ENCODE data around the gene ST3GAL4. TPM values are rescaled to one million over a fixed set of nuclear protein-coding genes. Genes with fewer than 3 reads are reported as not detected.

ST3GAL4 gene
- total RNA-seq, 6 experiments from 2014 or later: 25.9 to 34.6 (median 30.0) TPM

DNA sequence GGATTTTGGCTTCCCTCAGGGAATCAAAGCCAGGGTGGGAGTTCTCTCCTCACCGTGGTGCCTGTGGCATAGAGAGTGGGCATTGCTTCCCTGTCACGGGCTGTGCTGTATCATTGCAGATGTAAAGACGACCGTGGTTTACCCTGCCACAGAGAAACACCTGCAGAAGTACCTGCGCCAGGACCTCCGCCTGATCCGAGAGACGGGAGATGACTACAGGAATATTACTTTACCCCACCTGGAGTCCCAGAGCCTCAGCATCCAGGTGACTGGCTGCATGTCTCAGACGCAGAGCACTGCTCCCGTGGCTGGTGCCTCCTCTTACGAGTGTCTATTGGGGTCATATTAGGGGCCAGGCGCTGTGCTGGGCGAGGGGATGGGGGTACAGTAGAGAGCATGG lies 24.2 kb upstream of the ST3GAL4 start:
- Mint-ChIP-seq H3K27me3 (ENCODE audit: insufficient read depth) (peaks cover 4% of the 10 kb centered on the region; the same call in 1 of the 2 replicates), H3K4me1 (ENCODE audit: low read depth) (peaks cover 47% of the 10 kb centered on the region), H3K27ac (no peak overlapping the region), H3K36me3 (ENCODE audit: low read depth) (peaks cover 3% of the 10 kb centered on the region; the same call in 1 of the 2 replicates), H3K9me3 (no peaks in the 10 kb centered on the region), H3K4me3 (no peak overlapping the region)
- no peak for DNase-seq
- TF ChIP-seq, protein P1, sequence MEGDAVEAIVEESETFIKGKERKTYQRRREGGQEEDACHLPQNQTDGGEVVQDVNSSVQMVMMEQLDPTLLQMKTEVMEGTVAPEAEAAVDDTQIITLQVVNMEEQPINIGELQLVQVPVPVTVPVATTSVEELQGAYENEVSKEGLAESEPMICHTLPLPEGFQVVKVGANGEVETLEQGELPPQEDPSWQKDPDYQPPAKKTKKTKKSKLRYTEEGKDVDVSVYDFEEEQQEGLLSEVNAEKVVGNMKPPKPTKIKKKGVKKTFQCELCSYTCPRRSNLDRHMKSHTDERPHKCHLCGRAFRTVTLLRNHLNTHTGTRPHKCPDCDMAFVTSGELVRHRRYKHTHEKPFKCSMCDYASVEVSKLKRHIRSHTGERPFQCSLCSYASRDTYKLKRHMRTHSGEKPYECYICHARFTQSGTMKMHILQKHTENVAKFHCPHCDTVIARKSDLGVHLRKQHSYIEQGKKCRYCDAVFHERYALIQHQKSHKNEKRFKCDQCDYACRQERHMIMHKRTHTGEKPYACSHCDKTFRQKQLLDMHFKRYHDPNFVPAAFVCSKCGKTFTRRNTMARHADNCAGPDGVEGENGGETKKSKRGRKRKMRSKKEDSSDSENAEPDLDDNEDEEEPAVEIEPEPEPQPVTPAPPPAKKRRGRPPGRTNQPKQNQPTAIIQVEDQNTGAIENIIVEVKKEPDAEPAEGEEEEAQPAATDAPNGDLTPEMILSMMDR (IDR thresholded peaks at IDR 0.05): no peak

DNA sequence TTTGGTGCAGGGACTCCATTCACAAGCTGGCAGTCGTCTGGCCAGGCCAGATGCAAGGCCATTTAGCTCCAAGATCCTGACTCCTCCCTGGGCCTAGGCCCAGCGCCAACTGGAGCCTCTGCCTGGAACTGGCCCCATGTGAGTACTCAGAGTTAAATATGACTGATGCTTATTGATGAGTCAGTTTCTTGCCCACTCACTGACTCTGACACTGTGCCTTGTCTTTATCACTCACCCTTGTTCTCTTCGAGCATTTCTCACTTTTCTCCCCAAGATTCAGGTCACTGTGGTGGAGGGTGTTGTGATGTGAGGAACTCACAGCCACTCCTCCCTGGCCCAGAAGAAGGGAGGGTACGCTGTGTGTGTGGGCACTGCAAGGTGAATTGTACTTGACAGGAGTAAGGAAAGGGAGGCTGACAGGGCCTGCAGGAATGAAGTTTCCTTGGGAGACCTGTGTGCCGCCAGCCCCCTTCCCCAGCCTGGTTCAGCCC lies 23.2 kb upstream of the ST3GAL4 start:
- peak overlapping the region; percentile 67 for H3K27ac Mint-ChIP-seq
- no peaks in the 10 kb centered on the region for H3K9me3 Mint-ChIP-seq
- peaks cover 4% of the 10 kb centered on the region; the same call in 1 of the 2 replicates for H3K36me3 Mint-ChIP-seq (ENCODE audit: low read depth)
- peaks cover 50% of the 10 kb centered on the region for H3K4me1 Mint-ChIP-seq (ENCODE audit: low read depth)
- no peak overlapping the region for H3K4me3 Mint-ChIP-seq
- DNase-seq: peak; percentile 89
- peaks cover 4% of the 10 kb centered on the region; the same call in 1 of the 2 replicates for H3K27me3 Mint-ChIP-seq (ENCODE audit: insufficient read depth)
- TF ChIP-seq, protein P1 (IDR thresholded peaks at IDR 0.05): no peak

DNA sequence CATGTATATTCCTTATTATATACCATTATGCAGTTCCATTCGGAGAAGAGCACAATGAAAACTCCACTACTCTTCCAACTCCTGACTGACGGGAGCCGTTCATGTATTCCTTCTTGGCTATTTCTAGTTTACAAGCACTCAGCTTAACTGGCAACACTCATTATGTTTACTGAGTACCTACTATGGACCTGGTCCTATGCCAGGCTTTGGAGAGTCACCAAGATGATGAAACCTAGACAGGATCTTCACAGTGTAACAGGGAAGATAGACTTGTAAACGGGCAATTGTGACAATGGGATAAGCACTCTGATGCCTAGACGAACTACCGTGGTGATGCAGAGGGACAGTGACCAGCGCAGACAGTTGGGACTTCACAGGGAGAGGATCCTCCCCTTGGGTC lies 22.3 kb upstream of the ST3GAL4 start:
- Mint-ChIP-seq H3K4me1 (ENCODE audit: low read depth) (peaks cover 50% of the 10 kb centered on the region), H3K36me3 (ENCODE audit: low read depth) (peaks cover 5% of the 10 kb centered on the region; the same call in 1 of the 2 replicates), H3K4me3 (no peak overlapping the region), H3K27me3 (ENCODE audit: insufficient read depth) (peaks cover 11% of the 10 kb centered on the region), H3K27ac (no peak overlapping the region), H3K9me3 (no peaks in the 10 kb centered on the region)
- TF ChIP-seq, protein P1 (IDR thresholded peaks at IDR 0.05): no peak
- no peak for DNase-seq

DNA sequence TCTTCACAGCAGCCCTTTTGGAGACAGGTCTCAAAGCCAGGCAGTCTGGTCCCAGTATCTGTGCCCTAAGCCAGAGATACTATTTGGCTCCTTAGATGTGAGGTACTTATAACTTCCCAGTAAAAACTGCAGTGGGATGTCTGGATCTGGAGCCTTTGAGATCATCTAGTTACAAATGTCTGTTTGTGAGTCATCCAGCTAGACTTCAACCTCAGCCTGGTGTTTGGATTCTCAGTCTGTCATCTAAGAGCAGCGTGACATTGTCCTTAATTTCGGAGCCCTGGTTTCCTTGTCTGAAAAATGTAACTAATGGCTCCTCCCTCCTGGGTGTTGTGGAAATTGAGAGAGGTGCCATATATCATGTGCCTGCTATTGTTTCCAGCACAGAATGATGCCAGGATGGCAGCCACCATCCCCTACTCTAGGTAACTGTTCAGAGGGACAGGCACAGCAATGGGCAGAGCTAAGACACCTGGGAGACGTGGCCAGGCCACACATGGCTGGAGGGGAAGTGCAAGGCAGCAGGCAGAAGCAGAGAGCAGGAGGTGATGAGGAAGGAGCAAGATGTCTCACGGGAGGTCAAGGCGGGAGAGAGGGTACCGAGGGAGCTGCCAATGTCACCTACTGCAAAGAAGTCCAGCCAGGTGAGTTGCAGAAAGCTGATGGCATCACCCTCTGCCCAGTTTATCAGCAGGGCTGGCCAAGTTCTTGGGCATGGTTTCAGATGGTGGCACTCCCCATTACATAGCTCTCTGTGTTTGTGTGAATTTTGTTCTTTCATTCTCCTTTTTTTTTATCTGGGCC lies 20.6 kb upstream of the ST3GAL4 start:
- H3K9me3 Mint-ChIP-seq: no peaks in the 10 kb centered on the region
- TF ChIP-seq, protein P1 (IDR thresholded peaks at IDR 0.05): no peak
- H3K36me3 Mint-ChIP-seq (ENCODE audit: low read depth): peaks cover 18% of the 10 kb centered on the region; the same call in 1 of the 2 replicates
- H3K4me3 Mint-ChIP-seq: no peak overlapping the region
- peaks cover 12% of the 10 kb centered on the region for H3K27me3 Mint-ChIP-seq (ENCODE audit: insufficient read depth)
- peaks cover 59% of the 10 kb centered on the region for H3K4me1 Mint-ChIP-seq (ENCODE audit: low read depth)
- H3K27ac Mint-ChIP-seq: peak overlapping the region; percentile 7; the same call in 1 of the 2 replicates
- peak; percentile 57 for DNase-seq

DNA sequence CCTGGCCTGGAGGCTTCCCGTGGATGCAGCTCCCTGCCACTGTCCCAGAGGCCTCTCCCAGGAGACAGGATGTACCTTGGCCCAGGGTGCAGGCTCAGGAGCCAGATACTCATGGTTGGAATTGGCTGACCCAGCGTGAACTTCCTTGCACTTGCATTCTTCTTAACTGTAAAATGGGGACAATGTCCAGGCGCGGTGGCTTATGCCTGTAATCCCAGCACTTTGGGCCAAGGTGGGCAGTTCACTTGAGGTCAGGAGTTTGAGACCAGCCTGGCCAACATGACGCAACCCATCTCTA lies 20.1 kb upstream of the ST3GAL4 start:
- Mint-ChIP-seq H3K4me1 (ENCODE audit: low read depth) (peaks cover 64% of the 10 kb centered on the region), H3K27ac (no peak overlapping the region)

More for the DNA sequence above, 20.1 kb upstream of the ST3GAL4 start:
- peaks cover 18% of the 10 kb centered on the region; the same call in 1 of the 2 replicates for H3K36me3 Mint-ChIP-seq (ENCODE audit: low read depth)
- no peaks in the 10 kb centered on the region for H3K9me3 Mint-ChIP-seq
- peaks cover 12% of the 10 kb centered on the region for H3K27me3 Mint-ChIP-seq (ENCODE audit: insufficient read depth)
- TF ChIP-seq, protein P1 (IDR thresholded peaks at IDR 0.05): no peak
- DNase-seq: no peak
- H3K4me3 Mint-ChIP-seq: no peak overlapping the region

Measured in HFFc6 (cell line).